ENCODE results near the gene ZSWIM5. TPM values are rescaled to one million over a fixed set of nuclear protein-coding genes. Genes with fewer than 3 reads are reported as not detected.

Gene ZSWIM5
- total RNA-seq, 1 experiment from 2014 or later, result 2.2 TPM

- Mint-ChIP-seq H3K27ac (no peak overlapping the region), H3K9me3 (no peaks in the 10 kb centered on the region), H3K36me3 (no peaks in the 10 kb centered on the region), H3K27me3 (ENCODE audit: low read depth) (no peaks in the 10 kb centered on the region), H3K4me3 (no peak overlapping the region), H3K4me1 (peaks cover 15% of the 10 kb centered on the region)
- ChIA-PET CTCF (no interaction called here), POLR2A (no interaction called here)
- ATAC-seq, result no peak
- TF ChIP-seq, protein P1, sequence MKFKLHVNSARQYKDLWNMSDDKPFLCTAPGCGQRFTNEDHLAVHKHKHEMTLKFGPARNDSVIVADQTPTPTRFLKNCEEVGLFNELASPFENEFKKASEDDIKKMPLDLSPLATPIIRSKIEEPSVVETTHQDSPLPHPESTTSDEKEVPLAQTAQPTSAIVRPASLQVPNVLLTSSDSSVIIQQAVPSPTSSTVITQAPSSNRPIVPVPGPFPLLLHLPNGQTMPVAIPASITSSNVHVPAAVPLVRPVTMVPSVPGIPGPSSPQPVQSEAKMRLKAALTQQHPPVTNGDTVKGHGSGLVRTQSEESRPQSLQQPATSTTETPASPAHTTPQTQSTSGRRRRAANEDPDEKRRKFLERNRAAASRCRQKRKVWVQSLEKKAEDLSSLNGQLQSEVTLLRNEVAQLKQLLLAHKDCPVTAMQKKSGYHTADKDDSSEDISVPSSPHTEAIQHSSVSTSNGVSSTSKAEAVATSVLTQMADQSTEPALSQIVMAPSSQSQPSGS (CRISPR knock-in tag; IDR thresholded peaks at IDR 0.05; ENCODE audit: borderline replicate concordance, low read depth), result no peak
- TF ChIP-seq ERG (CRISPR knock-in tag; IDR thresholded peaks at IDR 0.05) (no peak), RORB (CRISPR knock-in tag; IDR thresholded peaks at IDR 0.05) (no peak), FOXK1 (CRISPR knock-in tag; IDR thresholded peaks at IDR 0.05) (no peak), IRF2 (CRISPR knock-in tag; IDR thresholded peaks at IDR 0.05; ENCODE audit: borderline replicate concordance, low read depth) (no peak), ARID4B (CRISPR knock-in tag; IDR thresholded peaks at IDR 0.05; ENCODE audit: borderline replicate concordance) (no peak), MYBL2 (CRISPR knock-in tag; IDR thresholded peaks at IDR 0.05) (no peak), ETV6 (CRISPR knock-in tag; IDR thresholded peaks at IDR 0.05) (no peak), CREM (CRISPR knock-in tag; IDR thresholded peaks at IDR 0.05) (no peak), ZNF317 (CRISPR knock-in tag; IDR thresholded peaks at IDR 0.05; ENCODE audit: borderline replicate concordance, low read depth) (no peak)
- TF ChIP-seq, protein P2, sequence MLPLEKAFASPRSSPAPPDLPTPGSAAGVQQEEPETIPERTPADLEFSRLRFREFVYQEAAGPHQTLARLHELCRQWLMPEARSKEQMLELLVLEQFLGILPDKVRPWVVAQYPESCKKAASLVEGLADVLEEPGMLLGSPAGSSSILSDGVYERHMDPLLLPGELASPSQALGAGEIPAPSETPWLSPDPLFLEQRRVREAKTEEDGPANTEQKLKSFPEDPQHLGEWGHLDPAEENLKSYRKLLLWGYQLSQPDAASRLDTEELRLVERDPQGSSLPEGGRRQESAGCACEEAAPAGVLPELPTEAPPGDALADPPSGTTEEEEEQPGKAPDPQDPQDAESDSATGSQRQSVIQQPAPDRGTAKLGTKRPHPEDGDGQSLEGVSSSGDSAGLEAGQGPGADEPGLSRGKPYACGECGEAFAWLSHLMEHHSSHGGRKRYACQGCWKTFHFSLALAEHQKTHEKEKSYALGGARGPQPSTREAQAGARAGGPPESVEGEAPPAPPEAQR (CRISPR knock-in tag; IDR thresholded peaks at IDR 0.05), result no peak
- DNase-seq (ENCODE audit: low spot score), result no peak
These were observed 159.4 kb downstream of the ZSWIM5 start for GRCh38 chr1:45047032-45047431.

DNA sequence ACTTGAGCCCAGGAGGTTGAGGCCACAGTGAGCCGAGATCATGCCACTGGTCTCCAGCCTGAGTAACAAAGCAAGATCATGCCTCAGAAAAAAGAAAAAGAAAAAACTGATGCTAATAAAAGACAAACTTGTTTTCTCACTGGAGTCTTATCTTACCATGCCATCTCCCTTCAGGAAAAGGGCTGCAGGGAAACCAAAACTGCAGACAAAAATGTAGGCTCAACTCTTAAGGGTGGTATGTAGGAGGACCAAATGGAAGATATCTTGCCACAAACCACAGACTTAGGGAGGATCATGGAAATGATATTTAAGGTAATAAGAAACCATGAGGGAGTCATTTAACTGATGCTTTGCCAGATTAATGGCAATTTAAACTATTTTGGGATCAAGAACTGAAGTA lies 161.5 kb downstream of the ZSWIM5 start:
- H3K36me3 Mint-ChIP-seq, result no peaks in the 10 kb centered on the region
- TF ChIP-seq SOX15 (CRISPR knock-in tag; IDR thresholded peaks at IDR 0.05) (no peak), SMAD4 (CRISPR knock-in tag; IDR thresholded peaks at IDR 0.05) (no peak), IRF2 (CRISPR knock-in tag; IDR thresholded peaks at IDR 0.05; ENCODE audit: borderline replicate concordance, low read depth) (no peak)
- ChIA-PET POLR2A (no interaction called here), CTCF (no interaction called here)
- ATAC-seq, result no peak
- H3K27ac Mint-ChIP-seq, result no peak overlapping the region
- no peak for DNase-seq (ENCODE audit: low spot score)
- H3K9me3 Mint-ChIP-seq, result no peaks in the 10 kb centered on the region
- H3K4me1 Mint-ChIP-seq, result peaks cover 17% of the 10 kb centered on the region
- H3K4me3 Mint-ChIP-seq, result no peak overlapping the region
- H3K27me3 Mint-ChIP-seq (ENCODE audit: low read depth), result no peaks in the 10 kb centered on the region

DNA sequence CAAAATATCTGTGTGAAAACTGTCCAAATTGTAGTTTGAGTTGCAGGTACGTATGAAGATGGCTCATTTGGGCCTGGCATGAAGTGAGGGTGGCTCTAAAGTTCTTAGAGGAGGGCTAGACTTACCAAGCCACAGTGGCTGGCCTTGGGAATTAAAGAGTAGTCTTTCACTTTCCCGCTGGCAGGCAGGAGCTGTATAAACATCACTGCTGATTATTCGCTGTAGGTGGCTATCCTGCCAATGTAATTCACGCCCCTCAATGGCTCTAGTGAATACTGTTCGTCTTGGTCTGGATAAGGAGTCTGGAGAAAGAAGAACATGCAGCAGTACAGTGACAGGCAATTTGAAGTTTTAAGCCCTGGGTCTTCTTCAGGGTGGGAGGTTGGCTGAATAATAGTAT lies 163.3 kb downstream of the ZSWIM5 start:
- POLR2A ChIA-PET, result no interaction called here
- no peak overlapping the region for H3K27ac Mint-ChIP-seq
- H3K9me3 Mint-ChIP-seq, result no peaks in the 10 kb centered on the region
- no peak overlapping the region for H3K4me3 Mint-ChIP-seq
- H3K36me3 Mint-ChIP-seq, result no peaks in the 10 kb centered on the region
- H3K4me1 Mint-ChIP-seq, result peaks cover 17% of the 10 kb centered on the region
- DNase-seq (ENCODE audit: low spot score) (no peak), ATAC-seq (peak; percentile 66)
- CTCF ChIA-PET, result interaction anchor here (1.1 kb wide), 1 partner anchor 260 kb away, joined by 4 read pairs; no protein-coding TSS in a partner anchor
- no peaks in the 10 kb centered on the region for H3K27me3 Mint-ChIP-seq (ENCODE audit: low read depth)
- TF ChIP-seq, protein P3, sequence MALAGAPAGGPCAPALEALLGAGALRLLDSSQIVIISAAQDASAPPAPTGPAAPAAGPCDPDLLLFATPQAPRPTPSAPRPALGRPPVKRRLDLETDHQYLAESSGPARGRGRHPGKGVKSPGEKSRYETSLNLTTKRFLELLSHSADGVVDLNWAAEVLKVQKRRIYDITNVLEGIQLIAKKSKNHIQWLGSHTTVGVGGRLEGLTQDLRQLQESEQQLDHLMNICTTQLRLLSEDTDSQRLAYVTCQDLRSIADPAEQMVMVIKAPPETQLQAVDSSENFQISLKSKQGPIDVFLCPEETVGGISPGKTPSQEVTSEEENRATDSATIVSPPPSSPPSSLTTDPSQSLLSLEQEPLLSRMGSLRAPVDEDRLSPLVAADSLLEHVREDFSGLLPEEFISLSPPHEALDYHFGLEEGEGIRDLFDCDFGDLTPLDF (CRISPR knock-in tag; IDR thresholded peaks at IDR 0.05), result no peak
- no peak for TF ChIP-seq ARID4B (CRISPR knock-in tag; IDR thresholded peaks at IDR 0.05; ENCODE audit: borderline replicate concordance)

Measured in WTC11 (cell line).